Right forelimb (tissue), 1 donor: ENCODE results near the gene NTHL1.
"Not testable (repeated sequence)": the region's sequence is repeated elsewhere in the genome, so short reads cannot be mapped to it uniquely, and the experiment has no call there.

Experiments used
- DNase-seq: peaks from one replicate; pipeline ENCODE4 v3.0.0-alpha.2; 2018

NTHL1 gene

DNA sequence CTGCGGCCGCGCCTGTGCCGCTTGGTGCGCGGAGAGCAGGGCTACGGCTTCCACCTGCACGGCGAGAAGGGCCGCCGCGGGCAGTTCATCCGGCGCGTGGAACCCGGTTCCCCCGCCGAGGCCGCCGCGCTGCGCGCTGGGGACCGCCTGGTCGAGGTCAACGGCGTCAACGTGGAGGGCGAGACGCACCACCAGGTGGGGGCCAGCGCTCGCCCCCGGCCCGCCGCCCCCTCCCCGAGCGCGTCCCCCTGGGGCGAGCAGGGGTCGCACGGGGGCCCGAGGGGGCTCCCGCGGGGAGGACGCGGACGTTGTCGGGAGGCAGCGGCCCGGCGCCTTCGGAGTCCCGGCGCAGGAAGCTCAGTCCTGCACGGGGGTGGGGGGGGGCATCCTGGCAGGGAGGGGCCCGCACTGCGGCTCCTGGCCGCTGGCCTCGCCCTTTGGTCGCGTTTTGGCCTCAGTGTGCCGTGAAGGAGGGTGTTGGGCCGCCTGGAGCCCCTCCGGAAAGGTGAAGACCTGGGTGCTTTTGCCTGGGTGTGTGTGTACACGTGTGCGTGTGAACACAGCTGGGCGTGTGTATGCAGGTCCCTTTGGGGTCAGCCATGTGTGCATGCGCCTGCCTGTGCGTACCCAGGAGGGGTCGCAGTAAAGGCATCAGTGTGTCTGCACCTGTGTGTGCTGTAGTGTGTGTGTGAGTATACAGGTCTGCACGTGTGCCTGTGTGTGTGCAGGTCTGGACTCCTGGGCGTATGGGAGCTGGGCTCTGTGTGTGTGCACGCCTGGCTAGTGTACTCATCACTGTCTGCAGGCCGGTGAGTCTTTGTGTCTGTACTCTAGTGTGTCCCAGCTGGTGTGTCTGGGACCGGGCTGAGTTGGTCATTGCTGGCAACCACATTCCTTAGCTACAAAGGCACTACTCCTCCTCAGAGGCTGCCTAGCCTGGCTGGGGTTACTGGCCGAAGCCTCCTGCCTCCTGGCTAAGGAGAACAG, 20.3 kb downstream of the NTHL1 start:
- peak; percentile 58 for DNase-seq

DNA sequence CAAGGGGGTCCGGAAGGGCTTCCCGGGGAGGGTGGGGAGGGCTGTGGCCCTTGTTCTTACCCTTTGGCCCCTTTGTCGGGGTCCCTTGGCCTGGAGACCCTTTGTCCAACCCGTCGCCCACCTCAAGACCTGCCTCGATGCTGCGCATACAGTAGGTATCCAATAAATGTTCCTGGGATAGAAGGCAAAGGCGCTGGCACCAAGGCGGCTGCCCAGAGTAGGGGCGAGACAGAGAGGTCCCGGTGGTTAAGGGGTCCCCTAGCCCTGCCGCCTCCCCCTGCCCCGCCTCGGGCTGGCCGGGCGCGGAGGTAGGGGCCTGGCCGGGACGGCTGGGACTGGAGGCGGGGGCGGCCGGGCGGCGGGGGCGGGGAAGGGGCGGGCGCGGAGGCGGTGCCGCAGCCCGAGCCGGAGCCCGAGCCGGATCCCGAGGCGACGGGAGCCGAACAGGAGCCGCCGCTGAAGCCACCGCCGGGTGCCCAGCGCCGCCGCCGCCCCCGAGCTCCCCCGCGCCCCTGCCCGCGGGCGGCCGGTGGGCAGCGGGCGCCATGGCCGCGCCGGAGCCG, 21.1 kb downstream of the NTHL1 start, which contains the start of gene NHERF2:
NHERF2 (plus strand) TSS at position 442 of the 563 bp plus-strand sequence; CDS start at position 546, 104 bp downstream.
- no peak for DNase-seq

DNA sequence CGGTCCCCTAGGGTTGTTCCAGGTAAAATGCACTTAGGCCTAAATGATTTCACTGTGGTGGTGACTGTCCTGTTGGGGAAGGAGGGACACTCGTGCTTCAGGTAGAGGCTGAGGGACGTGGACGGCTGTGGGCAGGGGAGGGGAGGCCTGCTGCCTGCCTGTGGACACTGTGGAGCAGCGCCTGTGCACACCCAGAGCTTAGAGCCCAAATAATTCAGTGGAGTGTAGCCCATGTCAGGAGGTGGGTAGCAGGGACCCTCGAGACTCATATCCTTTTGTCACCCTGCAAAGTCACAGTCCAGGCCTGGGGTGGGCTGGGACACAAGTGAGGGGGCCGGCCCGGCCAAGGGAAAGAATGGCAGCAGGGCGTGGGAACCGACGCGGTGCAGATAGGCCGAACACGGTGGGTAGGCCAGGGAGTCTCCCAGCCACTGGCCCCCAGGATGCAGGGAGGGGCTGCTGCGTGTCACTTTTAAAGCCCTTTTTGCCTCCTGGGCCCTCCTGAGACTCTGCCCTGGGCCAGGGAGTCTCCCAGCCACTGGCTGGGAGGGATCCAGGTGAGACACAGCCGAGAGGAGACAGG, 21.7 kb downstream of the NTHL1 start:
- DNase-seq, result no peak

DNA sequence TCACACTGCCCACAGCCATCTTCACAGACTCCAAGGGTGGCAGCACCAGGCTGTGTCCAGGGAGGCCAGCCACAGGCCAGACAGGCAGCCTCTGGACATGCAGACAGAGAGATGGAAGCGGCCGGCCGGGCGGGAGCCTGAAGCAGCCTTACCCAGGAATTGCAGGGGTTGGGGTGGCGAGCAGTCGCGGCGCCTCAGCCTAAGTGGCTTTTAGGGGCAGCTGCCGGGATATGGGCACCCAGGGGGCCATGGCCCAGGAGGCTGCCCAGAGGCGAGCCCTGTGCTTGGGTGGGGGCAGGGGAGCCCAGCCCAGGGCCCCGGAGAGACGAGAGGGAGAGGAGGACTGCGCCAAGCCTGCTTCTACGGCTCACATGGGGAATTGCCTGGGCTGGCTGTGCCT, 22.4 kb downstream of the NTHL1 start:
- DNase-seq, result no peak

DNA sequence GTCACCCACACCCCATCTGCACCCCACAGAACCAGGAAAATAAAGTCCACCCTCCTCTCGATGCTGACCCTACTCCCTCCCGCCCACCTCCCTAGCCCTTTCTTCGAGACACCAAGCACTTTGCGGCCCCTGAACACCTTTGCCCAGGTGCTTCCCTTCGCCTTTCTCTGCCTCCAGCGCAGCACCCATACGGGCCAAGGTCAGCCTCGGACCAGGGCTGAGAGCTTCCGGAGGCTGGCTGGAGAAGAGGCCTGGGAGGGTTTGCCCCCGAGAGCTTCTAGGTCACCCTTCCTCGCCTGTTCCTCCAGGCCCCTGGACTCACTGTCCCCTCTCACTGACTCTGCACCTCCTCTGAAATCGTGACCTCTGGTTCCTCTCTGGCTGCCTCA, 23.6 kb downstream of the NTHL1 start:
- no peak for DNase-seq

DNA sequence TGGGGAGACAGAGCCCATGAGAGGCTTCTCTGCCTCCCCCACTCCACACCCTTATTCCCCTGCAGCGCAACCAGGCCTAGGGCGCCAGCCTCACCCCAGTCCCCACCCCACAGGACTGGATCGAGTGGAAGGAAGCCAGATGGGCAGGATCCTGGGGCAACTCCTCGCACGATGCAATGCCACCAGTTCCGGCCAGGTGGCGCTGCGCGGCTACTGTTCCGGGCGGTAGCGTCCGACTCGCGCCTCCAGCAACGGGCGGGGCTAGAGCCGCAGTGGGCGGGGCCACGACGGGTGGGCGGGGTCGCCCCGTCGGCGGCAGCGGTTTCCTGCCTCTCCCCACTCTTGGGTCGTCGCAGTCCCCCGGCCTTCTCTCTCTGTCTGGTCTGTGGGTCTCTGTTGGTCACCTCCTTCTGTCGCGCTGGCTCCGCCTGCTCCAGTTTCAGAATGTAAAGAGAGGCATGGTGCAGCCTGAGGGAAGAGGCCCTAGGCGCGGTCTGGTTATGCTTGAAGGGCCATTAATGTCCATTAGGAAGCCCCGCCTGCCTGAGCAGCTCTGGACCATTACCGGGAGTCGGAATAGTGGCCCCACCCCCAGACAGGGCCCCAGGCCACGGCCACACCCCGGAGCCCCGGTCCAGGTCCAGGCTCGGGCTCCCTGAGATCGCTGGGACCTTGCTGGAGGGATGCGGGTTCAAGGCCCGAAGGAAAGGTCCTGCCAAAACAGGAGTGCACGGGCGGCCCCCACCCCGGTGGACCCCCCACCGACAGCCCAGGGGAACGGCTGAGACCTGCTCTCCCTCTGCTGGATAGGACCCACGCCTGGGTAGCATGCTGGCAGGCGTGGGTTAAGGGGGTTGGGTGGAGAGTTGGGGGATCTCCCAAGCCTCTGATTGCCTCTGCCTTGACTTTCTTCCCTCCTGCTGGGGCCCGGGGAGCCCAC, 24.3 kb downstream of the NTHL1 start:
- DNase-seq, result peak; percentile 98

DNA sequence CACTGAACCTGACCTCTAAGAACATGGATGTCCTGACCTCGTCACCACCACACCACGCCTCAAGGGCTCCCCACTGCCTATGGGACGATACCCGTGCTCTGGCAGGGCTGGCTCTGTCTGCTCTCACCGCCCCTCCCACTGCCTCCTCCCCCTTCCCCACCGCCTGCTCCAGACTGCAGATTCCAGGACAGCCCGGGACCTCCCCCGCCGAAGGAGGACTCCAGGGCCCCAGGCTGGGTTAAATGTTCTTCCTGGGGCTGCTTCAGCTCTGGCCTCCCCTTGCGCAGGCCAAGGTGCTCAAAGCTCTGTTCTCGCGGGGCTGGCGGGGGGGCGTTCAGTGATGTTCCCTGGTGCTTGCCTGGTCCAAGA, 24.9 kb downstream of the NTHL1 start:
- DNase-seq, result no peak

DNA sequence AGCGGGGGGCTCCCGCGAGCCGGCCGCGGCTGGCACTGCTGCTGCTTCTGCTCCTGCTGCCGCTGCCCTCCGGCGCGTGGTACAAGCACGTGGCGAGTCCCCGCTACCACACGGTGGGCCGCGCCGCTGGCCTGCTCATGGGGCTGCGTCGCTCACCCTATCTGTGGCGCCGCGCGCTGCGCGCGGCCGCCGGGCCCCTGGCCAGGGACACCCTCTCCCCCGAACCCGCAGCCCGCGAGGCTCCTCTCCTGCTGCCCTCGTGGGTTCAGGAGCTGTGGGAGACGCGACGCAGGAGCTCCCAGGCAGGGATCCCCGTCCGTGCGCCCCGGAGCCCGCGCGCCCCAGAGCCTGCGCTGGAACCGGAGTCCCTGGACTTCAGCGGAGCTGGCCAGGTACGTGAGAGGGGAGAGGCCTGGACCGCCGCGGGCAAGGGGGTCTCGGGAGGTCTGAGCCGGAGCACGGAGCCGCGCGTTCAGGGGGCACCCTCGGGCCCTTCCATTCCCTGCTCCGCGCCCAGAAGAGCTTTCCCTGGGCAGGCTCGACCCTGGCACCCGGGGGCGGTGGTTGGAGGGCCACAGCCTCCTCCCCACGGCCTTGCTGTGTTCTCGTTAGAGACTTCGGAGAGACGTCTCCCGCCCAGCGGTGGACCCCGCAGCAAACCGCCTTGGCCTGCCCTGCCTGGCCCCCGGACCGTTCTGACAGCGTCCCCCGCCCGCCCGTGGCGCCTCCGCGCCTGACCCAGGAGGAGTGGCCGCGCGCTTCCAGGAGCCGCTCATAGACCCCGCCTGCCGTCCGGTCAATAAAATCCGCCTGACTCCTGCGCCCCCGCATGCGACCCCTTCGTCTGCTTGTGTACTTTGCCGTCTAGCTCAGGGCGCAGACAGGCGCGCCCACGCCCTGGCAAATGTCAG, 27.5 kb downstream of the NTHL1 start:
- peak; percentile 62 for DNase-seq

DNA sequence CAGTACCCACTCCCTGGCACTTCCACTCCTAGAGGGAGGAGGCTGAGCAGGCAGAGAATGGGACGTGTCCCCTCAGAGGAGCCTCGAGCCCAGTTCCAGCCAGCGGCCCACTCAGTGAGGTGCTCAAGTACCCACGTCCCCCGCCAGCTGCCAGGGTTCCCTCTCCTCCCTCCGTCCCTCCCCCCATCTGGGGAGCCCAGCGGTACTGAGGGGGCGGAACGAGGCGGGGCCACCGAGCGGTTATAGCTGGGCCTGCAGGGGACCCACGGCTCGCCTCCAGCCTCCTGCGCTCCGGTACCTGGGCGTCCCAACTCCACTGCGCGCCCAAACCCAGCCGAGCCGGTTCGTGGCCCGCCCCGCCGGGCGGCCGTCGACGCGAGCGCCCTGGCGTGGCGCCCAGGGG, 28.1 kb downstream of the NTHL1 start, which contains the start of gene NPW:
NPW (plus strand) TSS at position 268 of the 403 bp plus-strand sequence.
- no peak for DNase-seq

DNA sequence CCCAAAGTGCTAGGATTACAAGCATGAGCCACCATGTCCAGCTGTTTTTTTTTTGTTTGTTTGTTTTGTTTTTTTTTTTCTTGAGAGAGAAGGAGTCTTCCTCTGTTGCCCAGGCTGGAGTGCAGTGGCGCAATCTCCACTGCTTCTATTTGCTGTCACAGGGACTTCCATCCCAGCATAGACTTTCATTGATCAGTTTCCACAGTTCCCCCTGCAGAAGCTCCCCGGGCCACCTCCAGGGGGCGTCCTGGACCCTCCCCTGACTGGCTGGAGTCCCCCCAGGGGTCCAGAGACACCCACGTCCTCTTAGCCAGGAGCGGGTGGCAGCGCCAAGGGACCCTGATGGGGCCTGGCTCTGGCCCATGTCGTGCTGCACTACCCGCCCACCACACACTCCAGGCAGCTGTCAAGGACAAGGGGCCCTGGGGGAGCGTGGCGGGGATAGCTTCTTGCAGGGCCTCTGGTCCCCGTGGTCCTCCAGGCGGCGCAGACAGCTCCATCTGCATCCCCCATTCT, 31.2 kb downstream of the NTHL1 start:
- DNase-seq, result no peak

DNA sequence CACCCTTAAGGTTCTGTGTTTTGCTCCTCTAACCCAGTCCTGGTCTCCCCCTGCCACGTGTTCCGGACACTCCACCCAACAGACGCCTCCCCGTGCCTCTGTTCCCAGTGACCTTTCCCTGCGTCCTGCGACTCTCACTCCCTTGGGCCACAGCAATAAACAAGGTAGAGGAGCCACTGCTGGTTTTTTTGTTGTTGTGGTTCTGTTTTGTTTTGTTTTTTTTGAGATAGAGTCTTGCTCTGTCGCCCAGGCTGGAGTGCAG, 31.8 kb downstream of the NTHL1 start:
- no peak for DNase-seq

DNA sequence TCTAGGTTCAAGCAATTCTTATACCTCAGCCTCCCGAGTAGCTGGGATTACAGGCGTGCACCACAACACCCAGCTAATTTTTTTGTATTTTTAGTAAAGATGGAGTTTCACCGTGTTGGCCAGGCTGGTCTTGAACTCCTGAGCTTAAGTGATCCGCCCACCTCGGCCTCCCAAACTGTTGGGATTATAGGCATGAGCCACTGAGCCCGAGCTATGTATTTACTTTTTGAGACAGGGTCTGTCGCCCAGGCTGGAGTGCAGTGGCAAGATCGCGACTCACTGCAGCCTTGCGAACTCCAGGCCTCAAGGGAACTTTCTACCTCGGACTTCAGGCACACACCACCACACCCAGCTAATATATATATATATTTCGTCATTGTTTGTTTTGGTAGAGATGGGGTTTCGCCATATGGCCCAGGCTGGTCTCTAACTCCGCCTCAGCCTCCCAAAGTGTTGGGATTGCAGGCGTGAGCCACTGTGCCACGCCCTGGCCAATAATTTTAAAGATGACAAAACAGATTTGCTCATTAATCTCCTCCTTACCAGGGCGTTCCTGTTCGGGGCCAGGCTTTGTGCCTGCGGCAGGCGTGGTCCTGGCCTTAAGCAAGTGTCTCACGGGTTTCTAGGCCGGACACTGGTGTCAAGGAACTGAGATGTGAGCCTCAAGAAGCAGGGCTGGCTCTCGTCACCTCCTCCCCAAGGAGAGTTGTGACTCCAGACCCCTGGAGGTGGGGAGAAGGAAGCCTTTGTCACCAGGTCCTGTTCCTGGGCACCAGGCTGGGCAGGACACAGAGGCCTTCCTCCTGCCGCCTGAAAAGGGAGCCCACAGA, 32.3 kb downstream of the NTHL1 start:
- DNase-seq, result no peak

DNA sequence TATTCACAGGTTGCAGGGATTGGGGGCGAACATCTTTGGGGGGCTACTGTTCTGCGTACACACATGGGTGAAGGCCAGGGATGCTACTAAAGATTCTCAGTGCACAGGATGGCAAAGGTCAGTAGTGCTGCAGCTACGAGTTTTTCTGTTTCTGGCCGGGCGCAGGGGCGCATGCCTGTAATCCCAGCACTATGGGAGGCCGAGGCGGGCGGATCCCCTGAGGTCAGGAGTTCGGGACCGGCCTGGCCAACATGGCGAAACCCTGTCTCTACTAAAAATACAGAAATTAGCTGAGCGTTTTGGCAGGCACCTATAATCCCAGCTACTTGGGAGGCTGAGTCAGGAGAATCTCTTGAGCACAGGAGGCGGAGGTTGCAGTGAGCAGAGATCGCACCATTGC, 34.1 kb downstream of the NTHL1 start:
- no peak for DNase-seq

DNA sequence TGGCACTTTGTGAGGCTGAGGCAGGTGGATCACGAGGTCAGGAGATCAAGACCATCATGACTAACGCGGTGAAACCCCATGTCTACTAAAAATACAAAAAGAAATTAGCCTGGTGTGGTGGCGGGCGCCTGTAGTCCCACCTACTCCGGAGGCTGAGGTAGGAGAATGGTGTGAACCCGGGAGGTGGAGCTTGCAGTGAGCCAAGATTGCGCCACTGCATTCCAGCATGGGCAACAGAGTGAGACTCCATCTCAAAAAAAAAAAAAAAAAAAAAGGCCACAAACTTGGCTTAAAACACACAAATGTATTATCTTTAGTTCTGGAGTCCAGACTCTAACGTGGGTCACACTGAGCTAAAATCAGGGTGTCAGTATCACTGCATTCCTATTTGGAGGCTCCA, 35.9 kb downstream of the NTHL1 start:
- DNase-seq, result not testable (repeated sequence)

DNA sequence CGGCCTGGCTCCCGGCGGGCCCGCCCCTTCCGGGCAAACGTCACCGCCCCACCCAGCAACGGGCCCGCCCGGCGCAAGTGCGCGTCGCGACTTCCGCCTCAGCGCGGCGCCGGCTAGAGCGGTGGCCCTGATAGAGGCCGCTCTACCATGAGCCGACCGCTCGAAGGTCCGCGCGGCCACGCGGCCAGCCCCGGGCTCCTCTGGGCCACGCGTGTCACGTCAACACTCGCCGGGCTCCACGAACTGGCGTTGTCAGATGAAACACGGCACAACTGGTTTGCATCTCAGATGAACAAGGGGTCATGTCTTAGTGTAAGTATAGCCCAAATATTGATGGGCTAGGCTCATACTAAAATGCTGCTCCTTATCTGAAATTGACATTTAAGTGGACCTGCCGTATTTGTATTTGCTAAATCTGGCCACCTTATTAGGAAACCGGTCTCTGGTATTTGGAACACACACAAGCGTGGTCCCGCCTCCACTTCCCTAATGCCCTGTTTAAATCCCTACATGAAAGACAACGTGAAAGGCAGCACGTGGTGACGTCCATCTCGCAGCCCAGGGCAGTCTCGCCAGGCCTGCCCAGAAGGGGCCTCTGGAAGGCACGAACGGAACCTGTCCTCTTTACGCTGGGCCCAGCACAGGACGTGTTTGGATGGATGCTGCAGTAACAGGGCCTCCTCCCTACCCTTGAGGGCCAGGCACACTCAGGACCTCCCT, 37.7 kb downstream of the NTHL1 start, which contains the start of gene ZNF598:
ZNF598 (minus strand) TSS at position 31 of the 720 bp plus-strand sequence.
- peak; percentile 89 for DNase-seq

DNA sequence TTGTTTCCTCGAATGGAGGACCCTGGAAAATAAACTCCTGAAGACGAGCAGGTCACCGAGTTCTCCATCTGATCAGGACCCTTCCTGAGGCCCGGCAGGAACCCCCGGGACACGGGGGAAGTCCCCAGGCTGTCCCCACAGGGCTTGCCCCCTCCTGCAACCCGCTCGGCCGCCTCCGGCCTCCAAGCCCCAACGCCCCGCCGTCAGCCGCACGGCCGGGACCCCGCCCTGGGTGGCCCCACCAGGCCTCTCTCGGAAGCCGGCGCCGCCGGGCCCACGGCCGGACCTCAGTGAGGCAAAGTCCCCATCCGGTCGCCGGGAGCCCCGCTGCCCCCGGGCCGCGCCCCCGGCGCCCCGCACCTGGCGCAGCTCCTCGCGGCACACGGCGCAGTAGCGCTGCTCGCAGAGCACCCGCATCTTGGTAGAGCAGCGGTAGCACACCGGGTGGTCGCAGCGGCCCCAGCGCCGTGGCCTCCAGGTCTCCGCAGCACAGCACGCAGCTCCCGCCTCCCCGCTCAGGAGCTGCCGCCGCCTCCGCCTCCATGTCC, 38.4 kb downstream of the NTHL1 start:
- DNase-seq, result no peak

DNA sequence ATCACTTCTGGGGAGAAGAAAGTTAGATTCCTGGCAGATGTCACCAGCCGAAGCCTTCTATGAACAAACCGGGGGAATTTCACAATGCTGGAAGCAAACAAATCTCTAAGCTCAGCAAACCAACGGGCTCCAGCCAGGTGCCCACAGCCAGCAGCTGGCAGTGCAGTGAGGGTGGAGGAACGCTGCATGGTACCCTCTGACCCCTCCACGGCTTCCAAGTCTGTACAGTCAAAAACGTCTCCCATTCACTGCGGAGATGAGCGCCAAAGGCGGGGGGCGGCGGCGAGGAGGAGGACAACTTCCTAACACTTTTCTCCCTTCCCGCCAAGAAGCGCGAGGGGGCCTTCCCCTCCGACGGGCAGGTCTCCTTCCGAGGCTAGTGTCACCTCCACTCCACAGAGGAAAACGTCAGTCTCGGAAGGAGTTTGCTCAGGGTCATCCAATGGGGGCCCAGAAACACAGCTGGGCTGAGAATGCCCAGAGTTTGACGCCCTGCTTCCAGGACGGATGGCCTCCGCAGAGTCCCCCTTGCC, 38.9 kb downstream of the NTHL1 start:
- DNase-seq, result no peak

DNA sequence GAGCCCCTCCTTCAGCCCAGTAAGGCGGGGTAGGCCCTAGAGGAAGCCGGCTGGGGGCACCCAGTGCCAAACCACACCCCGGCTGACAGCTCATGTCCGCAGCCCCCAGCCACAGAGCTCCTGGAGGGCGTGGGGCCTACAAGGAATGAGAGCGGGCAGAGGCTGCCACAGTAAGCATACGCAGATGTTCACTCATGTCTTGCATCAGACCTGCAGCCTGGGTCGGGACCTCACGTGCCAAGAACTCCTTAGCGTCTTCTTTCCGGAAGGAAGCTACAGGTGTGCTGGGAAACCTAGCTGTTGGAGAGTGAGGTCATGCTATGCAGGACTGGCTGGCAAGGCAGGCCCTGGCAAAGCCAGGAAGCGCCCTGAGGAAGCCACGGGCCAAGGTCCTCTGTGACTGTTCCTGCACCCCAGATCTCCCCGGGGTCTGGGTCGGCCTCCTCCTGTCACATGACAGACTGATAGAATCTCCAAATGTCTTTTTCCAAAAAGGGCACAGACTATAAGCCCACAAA, 39.6 kb downstream of the NTHL1 start:
- no peak for DNase-seq
